ENCODE results near the gene RBP5.

The RBP5 gene

GRCh38 chr12:7101047-7101693 is 27.5 kb downstream of the RBP5 start:
- no peak for DNase-seq (ENCODE audit: low read depth in 2 of 2)

GRCh38 chr12:7100239-7100638 is 28.4 kb downstream of the RBP5 start:
- DNase-seq (ENCODE audit: low read depth in 2 of 2): no peak

- DNase-seq (ENCODE audit: low read depth in 2 of 2): no peak
Measured at GRCh38 chr12:7099290-7099996, 29.2 kb downstream of the RBP5 start.

- no peak for DNase-seq (ENCODE audit: low read depth in 2 of 2)
Measured at GRCh38 chr12:7096979-7097378, 31.7 kb downstream of the RBP5 start.

DNA sequence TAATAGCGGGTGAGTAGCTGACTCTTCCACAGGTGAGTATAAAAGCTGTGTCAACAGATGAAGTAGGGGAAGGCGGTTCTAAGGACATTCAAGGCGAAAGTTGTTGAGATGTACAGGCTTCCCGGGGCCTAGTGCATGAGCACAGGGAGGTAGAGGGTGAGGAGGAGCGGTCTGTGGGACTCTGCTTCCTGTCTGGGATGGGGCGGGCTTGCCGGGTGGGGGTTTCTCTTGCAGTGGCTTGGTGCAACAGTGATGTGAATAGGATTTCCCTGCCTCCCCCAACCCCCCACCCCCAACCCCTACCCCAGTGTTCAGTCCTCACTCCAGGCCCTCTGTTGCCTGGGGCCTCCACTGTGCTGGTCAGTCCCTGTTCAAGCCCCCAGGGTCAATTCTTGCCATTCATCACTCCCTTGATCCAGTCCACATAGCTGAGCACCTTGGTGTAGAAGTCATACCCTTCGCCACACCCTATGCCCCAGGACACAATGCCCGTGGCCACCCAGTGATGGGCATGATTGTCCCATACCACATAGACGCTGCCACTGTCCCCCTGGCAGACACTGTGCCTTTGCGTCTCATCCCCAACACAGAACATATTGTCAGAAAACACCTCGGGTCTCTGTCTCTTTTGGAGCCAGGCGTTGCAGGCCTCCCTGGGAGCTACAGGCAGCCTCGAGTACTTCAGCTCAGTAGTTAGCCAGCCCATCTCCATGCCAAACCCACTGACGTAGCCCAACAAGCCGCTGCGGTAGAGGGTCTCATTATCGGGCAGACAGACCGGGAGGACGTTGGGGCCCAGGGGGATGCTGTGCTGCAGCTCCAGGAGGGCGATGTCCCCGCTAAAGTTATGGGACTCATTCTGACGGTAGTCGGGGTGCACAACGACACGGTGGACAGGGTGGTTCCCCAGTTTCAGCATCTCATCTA is 32.4 kb downstream of the RBP5 start:
- no peak for DNase-seq (ENCODE audit: low read depth in 2 of 2)

- no peak for DNase-seq (ENCODE audit: low read depth in 2 of 2)
Measured at GRCh38 chr12:7093892-7094291, 34.8 kb downstream of the RBP5 start.

GRCh38 chr12:7093486-7093885 is 35.2 kb downstream of the RBP5 start:
- no peak for DNase-seq (ENCODE audit: low read depth in 2 of 2)

- no peak for DNase-seq (ENCODE audit: low read depth in 2 of 2)
Measured at GRCh38 chr12:7092986-7093460, 35.7 kb downstream of the RBP5 start.

DNA sequence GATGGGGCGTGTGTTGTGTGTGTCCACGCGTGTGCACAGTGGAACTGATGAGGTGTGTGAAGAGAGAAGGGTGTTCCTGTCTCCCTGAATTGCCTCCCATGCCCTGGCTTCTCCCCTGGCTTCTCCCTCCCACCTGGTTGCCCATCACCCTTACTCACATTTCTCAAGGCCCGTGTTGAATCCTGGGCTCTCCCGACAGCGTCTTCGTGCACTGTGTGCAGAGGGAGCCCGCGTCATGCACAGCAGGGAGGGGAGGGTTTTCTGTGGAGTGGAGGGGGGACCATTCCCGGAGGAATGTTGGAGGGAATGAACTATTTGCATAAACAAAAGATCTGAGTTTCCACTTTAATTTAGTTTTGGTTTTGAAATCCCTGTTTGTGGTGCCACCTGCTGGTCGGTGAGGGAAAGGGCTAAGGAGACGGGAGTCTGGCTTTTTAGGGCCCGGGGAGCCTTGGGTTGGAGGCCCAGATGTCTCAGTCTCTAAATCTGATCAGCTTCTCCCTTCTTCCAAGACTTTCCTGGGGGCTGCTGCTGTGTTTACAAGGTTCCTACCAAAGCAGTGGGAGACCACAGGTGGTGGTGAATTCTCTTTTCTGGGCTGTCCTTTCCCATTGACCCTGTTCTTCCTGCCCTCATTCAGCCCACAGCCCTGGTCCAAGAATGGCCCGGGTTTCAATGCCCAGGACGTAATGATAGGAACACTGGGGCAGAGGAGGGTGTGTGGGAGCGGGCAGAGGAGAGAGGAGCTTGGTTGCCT is 36.3 kb downstream of the RBP5 start, which contains the start of gene C1R:
Gene C1R (minus strand): TSS at position 217 of the 757 bp plus-strand sequence. CDS start 57 bp downstream, at position 160.
- DNase-seq (ENCODE audit: low read depth in 2 of 2): peak; percentile 34 to 61

GRCh38 chr12:7091660-7092228 is 36.9 kb downstream of the RBP5 start:
- DNase-seq (ENCODE audit: low read depth in 2 of 2): no peak

DNA sequence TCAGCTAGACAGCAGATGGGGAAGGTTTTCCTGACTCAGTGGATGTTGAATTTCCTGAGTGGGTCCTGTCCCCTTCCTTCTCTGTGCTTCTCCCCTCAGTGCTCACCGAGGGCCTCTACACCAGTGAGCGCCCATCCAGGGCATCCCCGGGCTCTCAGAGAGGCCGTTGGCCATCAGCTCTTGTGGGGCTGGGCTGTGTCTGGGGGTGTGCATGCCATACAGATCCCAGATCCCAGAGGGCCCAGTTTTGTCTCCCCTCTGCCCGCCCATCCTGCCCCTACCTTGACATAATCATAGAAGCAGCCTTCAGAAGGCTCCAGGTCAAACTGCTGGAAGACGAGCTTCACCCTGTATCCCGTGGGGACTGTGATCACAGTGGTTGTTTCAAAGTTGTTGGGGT is 37.5 kb downstream of the RBP5 start:
- DNase-seq (ENCODE audit: low read depth in 2 of 2): no peak

GRCh38 chr12:7090222-7090998 is 38.3 kb downstream of the RBP5 start:
- DNase-seq (ENCODE audit: low read depth in 2 of 2): no peak

- DNase-seq (ENCODE audit: low read depth in 2 of 2): no peak
Measured at GRCh38 chr12:7089196-7089871, 39.4 kb downstream of the RBP5 start.

GRCh38 chr12:7083125-7083524 is 45.6 kb downstream of the RBP5 start:
- DNase-seq (ENCODE audit: low read depth in 2 of 2): no peak

DNA sequence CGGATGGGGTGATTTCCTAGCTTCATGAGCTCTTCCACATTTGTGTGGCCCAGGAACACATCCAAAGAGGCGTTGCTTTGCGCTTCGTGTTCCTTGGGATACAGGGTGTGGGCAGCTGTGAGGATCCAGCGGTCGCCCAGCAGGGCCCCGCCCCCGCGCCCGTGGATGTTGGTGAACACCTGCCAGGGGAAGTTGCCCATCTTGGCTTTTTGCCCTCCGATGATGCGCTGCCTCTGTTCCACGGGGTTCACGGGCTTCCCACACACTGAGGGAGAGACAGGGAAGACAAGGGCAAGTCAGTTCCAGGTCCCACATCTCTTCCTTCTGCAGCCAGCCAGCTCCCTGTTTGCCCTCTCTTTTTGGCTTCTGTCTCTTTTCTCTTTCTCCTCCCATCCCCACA is 47.7 kb downstream of the RBP5 start:
- no peak for DNase-seq (ENCODE audit: low read depth in 2 of 2)

DNA sequence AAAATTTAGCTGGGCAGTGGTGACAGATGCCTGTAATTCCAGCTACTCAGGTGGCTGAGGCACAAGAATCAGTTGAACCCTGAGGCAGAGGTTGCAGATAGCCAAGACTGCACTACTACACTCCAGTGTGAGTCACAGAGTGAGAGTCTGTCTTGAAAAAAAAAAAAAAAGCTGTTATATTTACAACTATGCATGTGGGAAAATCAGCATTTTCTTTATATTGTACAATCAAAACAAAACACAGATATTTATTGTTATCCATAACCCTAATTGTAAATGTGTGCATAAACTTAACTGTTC is 48.9 kb downstream of the RBP5 start:
- no peak for DNase-seq (ENCODE audit: low read depth in 2 of 2)

DNA sequence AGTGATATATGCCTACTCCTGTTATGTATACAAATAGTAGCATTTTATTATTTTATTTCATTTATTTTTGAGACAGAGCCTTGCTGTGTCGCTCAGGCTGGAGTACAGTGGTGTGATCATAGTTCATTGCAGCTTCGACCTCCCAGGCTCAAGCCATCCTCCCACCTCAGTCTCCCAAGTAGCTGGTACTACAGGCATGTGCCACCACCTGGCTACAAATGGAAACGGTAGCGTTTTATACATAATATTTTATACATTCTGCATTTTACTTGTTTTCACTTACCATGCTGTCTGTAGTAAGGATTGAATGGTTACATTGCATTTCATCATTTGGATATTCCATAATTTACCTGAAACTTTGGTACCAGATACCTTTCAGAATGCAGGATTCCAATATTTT is 50.5 kb downstream of the RBP5 start:
- DNase-seq (ENCODE audit: low read depth in 2 of 2): no peak

GRCh38 chr12:7076493-7076892 is 52.2 kb downstream of the RBP5 start:
- DNase-seq (ENCODE audit: low read depth in 2 of 2): no peak

GRCh38 chr12:7075939-7076338 is 52.8 kb downstream of the RBP5 start:
- no peak for DNase-seq (ENCODE audit: low read depth in 2 of 2)

DNA sequence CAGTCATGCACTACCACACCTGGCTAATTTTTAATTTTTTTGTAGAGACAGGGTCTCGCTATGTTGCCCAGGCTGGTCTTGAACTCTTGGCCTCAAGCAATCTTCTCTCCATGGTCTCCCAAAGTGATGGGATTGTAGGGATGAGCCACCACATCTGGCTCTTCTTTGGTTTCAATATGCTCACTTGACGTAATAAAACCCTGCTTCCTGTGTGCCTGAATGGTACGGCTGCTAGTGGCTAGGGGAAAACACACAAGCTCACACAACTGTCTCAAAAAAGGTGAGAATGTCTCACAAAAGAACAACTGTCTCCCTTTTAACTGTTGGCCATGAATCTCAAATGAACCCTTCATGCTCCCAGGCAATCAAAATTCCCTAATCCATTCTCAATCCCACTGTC is 53.2 kb downstream of the RBP5 start:
- no peak for DNase-seq (ENCODE audit: low read depth in 2 of 2)

Measured in stimulated activated CD4-positive, alpha-beta T cell treated with anti-CD3 and anti-CD28 coated beads, Interleukin-12 subunit alpha, Interleukin-12 subunit beta, amount 100 ng/mL, for 24 hours (primary cell).